GM19238 (cell line): Measurements from ENCODE around the gene AGPS.
"Not testable (repeated sequence)": the region's sequence is repeated elsewhere in the genome, so short reads cannot be mapped to it uniquely, and the experiment has no call there.

ENCODE experiments used
- DNase-seq: peaks from one replicate; pipeline ENCODE4 v3.0.0; 2011; ENCODE audit warnings: low spot score; ENCODE audit not compliant: insufficient read length

The AGPS gene

DNA sequence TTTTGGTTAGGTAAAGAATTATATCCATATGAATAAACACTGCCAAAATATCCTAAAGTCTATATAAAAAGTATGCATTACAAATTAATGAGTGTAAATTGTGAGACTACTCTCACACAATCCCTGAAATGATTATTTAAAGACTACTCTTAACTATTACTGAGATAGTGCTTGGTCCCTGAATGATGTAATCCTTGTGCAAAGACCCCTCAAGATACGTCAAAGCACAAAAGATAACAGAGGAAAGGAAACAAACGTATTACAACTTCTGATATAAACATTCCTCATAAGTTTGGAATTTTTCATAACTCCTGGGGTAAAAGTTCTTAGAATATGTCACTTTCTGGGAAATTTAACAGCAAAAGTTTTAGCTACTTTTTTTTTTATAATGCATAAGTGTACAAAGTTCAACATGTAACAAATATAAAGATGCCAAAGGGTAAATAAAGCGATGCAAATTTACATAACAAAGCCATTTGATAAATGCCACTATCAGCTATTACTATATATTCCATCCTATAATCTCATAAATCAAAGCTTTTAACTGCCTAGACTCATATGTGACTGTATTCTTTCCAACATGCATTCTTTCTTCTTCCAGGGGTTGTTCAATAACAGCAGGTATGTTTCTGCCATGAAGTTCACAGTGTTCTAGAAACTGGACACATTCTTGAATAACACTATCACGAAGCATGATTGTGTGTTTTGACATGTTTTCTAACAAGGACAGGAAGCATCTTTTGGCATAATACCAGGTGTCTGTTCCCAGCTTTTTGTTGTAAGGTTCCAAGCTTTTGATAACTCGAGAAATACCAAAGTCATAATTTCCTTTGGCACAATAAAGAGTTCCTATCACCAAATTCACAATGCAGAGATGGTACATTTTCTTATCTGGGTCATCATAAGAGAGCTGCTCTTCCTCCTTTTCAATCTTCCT, 158.0 kb downstream of the AGPS start:
- no peak for DNase-seq

DNA sequence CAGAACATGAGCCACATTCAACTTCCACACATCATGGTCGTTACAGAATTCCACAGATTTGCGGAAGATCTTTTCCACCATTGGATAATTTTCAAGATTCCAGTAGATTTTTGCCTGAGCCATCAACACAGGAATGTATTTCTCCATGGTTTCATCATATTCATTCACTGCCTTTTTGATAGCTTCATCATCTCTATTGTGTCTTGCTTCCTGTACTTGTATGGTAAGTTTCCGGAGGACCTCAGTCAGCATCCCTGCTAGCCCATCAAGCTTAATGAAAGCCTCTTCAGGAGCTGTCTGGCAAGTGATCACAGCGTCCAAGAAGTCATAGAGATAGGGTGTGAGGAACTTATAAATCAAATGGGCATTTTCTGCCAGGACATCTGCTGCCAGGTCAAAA, 158.8 kb downstream of the AGPS start:
- DNase-seq: not testable (repeated sequence)

DNA sequence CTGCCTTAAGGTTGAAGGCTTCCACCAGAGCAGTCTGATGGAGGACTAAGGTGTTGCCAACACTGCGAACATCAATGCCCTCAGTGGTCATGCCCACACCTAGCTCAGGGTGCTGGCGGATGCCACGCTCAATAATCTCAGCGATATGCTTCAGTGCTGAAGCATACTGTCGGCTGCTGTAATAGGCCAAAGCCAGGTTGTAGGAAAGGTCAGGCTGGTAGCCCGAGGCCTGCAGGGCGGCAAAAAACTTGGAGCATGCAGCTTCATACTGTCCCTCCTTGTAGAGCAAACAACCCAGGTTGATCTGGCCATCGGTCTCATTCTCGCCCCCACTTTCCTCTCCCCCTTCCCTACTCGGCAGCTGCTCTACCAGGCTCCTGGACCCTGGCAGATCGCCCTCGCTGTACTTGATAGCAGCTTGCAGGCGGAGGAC, 159.4 kb downstream of the AGPS start:
- DNase-seq: no peak

DNA sequence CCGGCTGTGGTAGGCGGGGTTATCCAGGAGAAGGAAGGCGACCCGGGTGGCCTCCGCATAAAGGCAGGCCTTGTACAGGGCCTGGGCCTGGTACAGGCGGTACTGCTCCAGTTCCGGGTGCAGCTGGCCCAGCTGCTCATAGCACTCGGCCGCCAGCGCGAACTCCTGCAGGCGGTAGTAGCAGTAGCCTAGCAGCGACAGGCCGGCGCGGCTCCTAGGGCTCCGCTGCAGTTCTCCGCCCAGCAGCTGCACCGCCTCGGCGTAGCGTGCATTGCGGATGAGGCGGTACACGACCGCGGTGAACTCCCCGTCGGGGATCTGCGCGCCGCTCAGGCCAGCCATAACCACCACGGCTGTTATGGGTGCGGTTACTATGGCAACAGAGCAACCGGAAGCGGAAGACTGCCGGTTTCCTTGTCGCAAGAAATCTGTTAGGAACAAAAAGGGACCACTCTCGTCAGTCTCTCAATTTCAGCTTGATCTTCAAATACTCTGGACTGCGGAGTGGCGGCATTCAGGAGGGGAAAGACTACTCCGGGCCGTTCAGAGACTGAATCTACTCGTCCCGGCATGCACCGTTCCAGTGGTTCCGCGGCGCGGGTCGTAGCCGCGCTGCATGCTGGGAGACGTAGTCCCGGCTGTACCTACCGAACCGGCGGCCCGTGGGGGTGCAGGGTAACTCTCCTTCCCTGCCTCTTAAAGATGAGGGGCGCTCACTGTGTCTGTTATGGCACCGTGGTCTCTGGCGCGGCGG, 160.0 kb downstream of the AGPS start:
- peak; percentile 80 for DNase-seq

DNA sequence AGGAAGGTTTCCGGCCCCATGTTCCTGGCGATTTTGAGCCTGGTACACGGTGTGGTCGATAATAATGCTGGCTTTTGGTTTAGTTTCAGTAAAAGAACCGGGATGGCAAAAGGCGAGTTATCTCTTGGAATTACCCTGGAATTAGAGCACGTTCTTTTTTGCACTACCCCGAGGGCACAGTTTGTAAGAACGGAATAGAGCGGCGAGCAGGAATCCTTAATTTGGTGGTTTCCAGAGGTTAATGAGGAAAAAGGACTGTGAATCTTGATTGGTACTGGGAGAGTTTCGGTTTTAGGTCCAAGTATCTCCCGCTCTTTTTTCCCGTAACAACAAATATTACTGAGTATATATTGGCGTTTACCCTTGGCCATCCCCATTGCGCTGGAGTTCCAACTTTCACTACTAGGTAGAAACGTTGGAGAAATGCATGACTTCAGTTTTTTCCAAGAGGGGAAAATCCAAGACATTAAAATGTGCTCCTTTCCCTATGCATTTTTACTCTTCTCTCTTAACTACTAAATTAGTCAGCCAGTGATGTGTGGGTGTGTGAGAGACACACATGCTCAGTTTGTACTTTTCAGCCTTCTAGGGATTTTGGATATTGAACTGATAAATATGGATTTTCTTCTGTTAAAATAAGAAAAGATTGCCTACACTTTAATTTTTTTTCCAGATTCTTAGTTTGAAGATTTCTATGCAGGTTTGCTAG, 160.8 kb downstream of the AGPS start:
- no peak for DNase-seq

DNA sequence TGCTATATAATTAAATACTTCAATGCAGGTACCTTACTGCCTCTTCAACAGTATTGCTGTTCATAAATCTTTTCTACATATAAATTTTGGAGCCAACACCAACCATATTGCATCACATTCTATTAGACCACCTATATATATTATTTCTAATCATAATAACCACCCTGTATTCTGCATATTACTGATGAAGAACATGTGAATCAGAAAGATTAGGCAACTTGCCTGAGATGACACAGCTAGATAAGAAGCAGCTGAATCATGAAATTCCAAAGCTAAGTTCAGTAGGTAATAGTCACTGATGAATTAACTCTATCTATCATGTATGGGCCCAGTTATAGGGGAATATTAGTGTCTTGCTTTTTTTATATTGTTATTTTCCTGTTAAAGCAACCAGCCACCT, 161.8 kb downstream of the AGPS start:
- no peak for DNase-seq

DNA sequence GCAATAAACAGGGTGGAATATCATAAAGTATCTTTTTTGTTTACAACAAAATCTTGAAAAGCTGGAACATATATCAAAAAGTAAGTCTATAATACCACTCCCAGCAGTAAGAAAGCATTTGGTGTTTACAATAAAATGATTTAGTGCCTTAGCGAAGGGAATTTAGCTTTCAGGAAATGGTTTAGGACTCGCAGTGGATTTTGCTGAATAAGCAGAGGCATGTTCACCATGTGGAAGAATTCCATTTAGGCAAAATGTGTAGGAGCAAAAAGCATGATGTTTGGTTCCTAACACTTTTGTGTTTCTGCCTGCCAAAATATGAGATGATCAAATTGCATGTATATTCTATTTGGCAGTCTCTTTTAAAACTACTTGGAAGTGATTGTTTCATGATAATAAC, 163.6 kb downstream of the AGPS start:
- no peak for DNase-seq

DNA sequence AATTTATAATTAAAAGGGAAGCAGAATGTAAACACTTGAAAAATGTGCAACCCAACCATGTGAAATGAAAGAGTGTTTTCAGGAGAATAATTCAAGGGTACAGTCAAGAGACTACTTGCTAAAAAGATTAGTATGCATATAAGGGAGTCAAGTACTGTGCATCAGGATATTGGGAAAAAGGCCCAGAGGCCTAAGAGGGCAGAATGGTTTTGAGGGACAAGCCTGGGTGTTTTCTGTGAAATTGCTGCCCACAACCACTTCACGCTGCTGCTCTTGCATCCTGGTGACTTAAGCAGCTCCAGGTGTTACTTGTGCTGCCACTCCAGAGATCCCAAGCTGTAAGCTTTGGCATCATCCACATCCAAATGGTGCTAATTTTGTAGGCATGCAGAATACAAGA, 165.2 kb downstream of the AGPS start:
- DNase-seq: no peak

DNA sequence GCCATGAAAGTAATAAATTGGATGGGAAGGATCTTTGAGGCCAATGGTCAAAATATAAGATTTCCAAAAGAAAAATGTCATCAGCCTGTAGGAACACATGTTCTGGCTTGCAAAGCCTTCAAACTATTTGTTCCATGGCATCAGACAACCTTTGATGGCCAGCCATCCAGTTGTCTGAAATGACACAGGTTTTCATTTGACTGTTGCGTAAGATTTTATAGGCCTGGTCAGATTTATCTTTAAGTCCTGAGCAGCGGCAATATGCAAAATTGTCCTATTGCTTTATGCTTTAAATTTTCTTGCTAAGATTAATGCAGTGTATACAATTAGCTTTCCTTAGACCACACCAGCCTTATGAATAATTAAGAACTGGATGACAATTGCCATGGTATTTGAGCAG, 167.1 kb downstream of the AGPS start:
- no peak for DNase-seq

DNA sequence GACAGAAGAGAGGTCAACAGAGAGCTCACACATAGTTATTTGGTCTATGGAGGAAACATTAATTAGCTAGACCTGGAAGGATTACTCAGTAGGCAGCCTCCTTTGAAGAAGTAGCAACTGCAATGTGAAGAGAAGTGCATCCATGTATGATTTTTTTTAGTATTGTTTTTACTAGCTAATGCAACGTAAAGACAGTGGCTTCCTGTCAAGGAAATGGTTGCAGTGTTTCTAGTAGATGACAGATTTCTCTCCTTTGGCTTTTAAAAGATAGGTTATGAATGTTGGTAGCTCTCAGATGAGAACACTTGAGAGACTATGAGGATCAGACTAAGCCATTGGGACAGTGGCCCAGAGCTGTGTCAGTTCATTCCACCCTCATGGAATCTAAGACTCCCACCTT, 175.8 kb downstream of the AGPS start:
- DNase-seq: no peak

DNA sequence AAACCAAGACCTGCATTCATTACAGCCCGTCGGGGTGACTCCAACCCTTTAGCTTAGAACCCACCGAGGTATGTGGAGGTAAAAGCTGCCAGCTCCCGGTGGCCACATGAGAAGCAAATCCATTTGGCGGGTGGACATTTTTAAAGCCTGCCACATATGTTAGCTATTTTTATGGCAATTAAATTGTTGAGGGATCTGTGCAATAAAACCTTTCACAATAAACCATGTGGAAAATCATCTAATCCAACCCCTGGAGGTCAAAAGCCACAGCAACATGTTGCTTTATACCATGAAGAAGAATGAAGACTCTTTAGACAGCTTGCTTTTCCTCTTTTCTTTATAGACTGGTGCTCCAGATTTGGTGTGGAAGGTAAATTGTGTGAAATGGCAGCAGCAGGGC, 176.3 kb downstream of the AGPS start:
- no peak for DNase-seq

DNA sequence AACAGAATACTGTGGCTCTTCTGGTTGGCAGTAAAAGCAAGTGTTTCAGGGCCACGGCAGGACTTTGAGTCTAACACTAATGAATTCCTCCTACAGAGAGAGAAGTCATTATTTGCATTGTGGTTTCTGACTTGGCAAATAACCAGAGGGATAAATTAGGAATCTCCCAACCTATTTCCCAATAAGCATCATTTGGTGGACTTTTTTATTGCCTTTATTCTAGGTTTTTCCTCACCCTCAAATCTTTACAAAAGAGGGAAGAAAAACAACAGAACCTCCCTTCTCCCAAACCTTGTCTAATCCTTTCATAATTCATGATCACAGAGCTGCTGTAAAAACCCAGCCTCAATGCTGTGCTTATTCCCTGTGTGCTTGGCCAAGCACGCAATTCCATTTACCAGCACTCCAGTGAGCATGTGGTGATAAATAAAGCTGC, 179.7 kb downstream of the AGPS start:
- DNase-seq: no peak

DNA sequence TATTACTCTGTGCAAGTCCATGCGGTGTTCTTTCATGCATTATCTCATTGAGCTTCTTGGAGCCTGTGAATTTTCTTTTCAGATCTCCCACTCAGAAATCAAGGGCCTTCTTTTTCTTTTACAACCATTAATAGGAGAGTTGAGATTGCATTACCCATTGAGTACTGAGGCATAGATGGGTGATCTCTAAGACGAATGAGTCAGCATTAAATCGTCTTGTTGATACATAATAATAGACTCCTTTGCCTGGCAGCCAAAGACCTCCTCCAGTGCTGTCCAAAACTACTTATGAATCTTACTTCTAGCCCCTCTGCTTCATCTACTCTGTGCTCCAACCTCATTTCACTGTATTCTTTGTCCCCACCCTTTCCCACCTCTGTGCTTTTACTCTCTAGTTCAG, 180.5 kb downstream of the AGPS start:
- DNase-seq: no peak

DNA sequence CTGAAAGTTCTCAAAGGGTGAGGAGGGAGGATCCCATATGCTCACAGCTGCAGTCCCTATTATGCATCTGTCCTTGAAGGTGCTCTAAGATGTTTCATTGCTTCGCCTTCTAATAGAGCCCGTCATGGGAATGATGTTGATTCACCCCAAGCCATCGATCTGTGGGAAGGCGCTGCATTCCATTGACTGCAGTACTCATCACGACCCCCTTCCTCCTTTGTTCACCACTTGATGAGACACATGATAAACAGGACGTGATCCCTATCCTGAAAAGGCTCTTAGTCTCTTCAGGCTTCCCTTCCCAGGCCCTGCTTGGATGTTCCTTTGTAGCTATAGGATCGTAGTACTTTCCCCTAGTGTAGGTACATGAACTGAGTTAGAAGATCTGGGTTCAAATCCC, 181.8 kb downstream of the AGPS start:
- no peak for DNase-seq

DNA sequence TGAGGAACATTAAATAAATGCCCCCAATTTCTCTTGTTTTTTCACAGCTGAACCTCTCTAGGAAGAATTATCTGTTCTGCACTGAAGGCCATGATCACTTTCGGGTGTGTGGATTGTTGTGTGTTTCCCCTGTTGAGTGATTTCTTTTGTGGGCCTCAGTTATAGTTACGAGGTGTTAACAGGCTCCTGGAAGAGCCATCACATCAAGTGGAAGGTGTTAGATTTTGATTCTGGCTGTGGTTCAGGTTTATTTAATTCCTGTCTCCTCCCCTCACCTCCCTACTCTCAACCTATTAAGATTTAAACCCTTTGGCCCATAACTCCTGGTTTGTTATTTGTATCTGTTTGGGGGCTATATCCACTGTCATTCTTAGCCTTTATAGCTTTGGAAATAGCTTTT, 182.8 kb downstream of the AGPS start:
- DNase-seq: no peak

DNA sequence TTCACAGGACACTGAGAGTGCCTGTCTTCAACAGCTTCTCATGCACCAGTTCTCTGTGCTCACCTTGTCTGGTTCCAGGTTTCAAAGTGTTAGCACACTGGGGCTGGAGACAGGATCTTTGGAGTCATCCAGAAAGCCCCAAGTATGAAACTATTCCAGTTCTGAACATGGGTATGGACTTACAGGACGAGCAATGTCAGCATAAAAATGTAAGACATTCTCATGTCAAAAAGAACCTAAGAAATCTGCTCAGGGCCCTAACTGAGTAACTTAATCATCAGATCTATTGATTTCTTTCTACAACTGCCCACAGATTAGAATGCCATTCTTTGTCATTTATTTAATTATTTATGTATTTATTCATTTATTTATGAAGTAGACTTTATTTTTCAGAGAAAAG, 184.5 kb downstream of the AGPS start:
- no peak for DNase-seq

DNA sequence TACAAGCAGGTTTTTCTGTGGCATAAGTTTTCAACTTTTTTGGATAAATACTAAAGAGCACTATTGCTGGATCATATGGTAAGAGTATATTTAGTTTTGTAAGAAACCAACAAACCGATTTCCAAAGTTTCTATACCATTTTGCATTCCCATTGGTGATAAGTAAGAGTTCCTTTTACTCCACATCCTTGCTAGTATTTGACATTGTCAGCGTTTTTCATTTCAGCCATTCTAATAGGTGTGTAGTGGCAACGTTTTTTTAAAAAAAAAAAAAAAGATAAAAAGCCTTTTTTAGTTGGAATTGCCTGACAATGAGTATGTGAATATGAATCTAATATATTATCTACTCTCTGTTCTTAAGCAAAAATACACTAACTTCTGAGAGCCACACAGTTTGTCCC, 185.9 kb downstream of the AGPS start:
- no peak for DNase-seq

DNA sequence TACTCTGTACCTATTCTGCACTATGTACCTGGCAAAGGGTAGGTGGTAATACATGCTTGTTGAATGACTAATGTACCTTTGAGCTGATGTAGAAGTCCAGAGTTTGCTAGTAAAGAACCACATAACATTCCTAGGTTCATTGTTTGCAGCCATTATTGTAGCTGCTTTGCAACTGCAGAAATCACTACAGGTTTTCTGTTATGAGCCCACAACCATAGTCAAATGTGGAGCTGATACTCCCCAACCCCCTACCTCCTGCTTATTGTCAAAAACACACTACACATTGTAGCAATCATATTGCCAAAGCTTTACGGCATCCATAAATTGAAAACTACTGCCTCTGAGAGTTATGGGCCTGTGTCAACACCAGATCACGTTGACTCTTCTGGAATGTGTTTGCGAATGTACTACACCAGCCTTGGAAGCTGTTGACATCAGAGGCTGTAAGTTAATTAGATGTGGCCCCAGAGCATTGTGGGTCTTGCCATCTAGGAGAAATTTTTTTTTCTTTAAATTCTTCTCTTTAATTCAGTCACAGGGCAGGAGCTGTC, 187.0 kb downstream of the AGPS start:
- no peak for DNase-seq

DNA sequence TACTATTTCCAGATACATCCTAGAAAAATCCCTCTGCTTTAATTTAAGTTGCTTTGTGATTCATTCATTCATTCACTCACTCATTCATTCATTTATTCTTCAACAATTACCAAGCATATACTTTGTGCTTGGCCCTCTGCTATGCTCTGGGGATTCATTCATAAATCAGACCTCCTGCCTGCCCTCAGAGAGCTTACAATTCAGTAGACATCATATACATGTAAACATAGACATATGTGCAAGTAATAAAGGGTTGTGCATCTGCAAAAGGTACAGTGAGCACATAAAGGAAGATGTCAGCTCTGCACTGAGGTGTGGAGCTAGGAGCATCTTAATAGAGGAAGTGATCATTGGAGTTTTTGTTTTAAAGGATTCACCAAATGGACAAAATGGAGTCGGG, 189.4 kb downstream of the AGPS start:
- DNase-seq: no peak

DNA sequence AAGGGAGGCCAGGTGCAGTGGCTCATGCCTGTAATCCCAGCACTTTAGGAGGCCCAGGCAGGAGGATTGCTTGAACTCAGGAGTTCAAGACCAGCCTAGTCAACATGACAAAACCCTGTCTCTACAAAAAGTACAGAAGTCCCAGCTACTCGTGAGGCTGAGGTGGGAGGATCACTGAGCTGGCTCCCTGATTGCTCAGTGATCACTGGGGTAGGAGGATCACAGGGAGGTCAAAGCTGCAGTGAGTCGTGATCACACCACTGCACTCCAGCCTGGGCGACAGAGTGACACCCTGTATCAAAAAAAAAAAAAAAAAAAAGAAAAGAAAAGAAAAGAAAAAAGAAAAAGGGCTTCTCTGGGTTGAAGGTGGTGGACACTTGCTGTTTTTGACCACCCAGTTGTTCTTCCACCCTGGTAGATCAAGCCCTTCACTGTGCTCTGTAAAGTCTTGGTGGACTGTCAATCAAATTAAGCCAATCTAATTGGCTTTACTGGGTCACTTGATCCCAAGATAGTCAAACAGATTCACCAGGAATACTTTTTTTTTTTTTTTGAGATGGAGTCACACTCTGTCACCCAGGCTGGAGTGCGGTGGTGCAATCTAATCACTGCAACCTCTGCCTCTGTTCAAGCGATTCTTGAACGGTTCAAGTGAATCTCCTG, 191.6 kb downstream of the AGPS start:
- no peak for DNase-seq

DNA sequence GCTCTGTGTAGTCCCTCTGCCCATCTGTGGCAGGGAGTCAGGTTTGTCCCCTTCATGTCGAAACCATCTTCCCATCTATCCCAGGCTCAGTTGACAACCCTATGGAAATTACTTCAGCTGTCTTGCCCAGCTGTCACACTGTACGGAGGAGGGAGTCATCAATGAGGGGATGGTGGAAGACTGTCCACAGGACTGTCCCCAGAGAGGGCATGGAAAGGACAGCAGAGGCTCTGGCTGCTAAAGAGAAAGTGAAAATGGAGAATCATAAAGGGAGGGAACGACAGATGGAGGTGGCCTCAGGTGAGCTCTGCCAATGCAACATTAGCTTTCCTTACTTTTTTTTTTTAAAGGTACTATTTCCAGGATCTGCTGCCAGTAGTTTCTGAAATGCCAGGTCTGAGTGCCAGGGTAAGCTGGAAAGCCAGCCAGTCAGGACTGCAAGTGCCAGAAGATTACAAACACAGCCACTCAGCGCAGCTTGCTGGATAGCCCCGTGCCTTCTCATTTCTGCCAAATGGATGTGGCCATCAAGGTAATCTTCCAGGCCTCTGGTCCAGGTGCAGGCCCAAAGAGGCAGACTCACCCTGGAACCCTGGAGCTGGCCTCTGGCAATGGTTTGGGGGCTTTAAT, 192.8 kb downstream of the AGPS start:
- DNase-seq: no peak
